Measurements from ENCODE around the gene TSTD2.

GRCh38 chr9:97577051-97577450 is 56.1 kb downstream of the TSTD2 start:
- TF ChIP-seq CTCF (IDR thresholded peaks at IDR 0.05) (no peak), POLR2AphosphoS5 (IDR thresholded peaks at IDR 0.05) (no peak)
